ENCODE data around the gene LRWD1. TPM values are rescaled to one million over a fixed set of nuclear protein-coding genes. Genes with fewer than 3 reads are reported as not detected.
A peak's percentile ranks its signal among the peaks of the same experiment; 100 is the strongest.

Gene LRWD1
- total and polyA plus RNA-seq, 2 experiments from 2014 or later = 16.0 to 17.8 TPM

- Histone ChIP-seq H4K20me1 (ENCODE audit: insufficient read depth, poor library complexity, severe bottlenecking) (no peaks in the 10 kb centered on the region), H3K79me2 (peaks cover 9% of the 10 kb centered on the region), H3K27me3 (no peaks in the 10 kb centered on the region), H2AFZ (peak overlapping the region; percentile 96), H3K27ac (peak overlapping the region; percentile 48), H3K9me2 (replicated peaks; ENCODE audit: insufficient read depth) (no peaks in the 10 kb centered on the region), H3K9me3 (ENCODE audit: low read depth) (no peaks in the 10 kb centered on the region), H3K4me2 (peak overlapping the region; percentile 98), H3K4me3 (peak overlapping the region; percentile 98), H3K36me3 (replicated peaks; ENCODE audit: insufficient read depth, low read depth) (no peaks in the 10 kb centered on the region), H3K4me1 (ENCODE audit: insufficient read depth) (peaks cover 6% of the 10 kb centered on the region)
- DNase-seq (ENCODE audit: low spot score) = no peak
- TF ChIP-seq EZH2 (IDR thresholded peaks at IDR 0.05; ENCODE audit: borderline replicate concordance) (no peak), EZH2phosphoT487 (IDR thresholded peaks at IDR 0.05; ENCODE audit: low read depth, severe bottlenecking, unreplicated experiment) (no peak), CTCF (IDR thresholded peaks at IDR 0.05; ENCODE audit: poor library complexity) (no peak)
- 47% methylated on average over 9 of the region's 9 CpGs for WGBS (ENCODE audit: low lambda C conversion rate, missing lambda C conversion rate)
These were observed 30.7 kb upstream of the LRWD1 start for GRCh38 chr7:102434039-102434486.

- H3K4me3 ChIP-seq = no peak overlapping the region
- TF ChIP-seq EZH2 (IDR thresholded peaks at IDR 0.05; ENCODE audit: borderline replicate concordance) (no peak), CTCF (IDR thresholded peaks at IDR 0.05; ENCODE audit: poor library complexity) (no peak), EZH2phosphoT487 (IDR thresholded peaks at IDR 0.05; ENCODE audit: low read depth, severe bottlenecking, unreplicated experiment) (no peak)
- H2AFZ ChIP-seq = no peak overlapping the region
- H3K27ac ChIP-seq = no peak overlapping the region
- H3K4me2 ChIP-seq = no peak overlapping the region
- no peaks in the 10 kb centered on the region for H3K9me3 ChIP-seq (ENCODE audit: low read depth)
- H3K4me1 ChIP-seq (ENCODE audit: insufficient read depth) = peaks cover 6% of the 10 kb centered on the region
- no peak for DNase-seq (ENCODE audit: low spot score)
- 96% methylated on average over 10 of the region's 10 CpGs for WGBS (ENCODE audit: low lambda C conversion rate, missing lambda C conversion rate)
- no peaks in the 10 kb centered on the region for H3K27me3 ChIP-seq
- peaks cover 9% of the 10 kb centered on the region for H3K79me2 ChIP-seq
- H3K36me3 ChIP-seq (replicated peaks; ENCODE audit: insufficient read depth, low read depth) = no peaks in the 10 kb centered on the region
- no peaks in the 10 kb centered on the region for H4K20me1 ChIP-seq (ENCODE audit: insufficient read depth, poor library complexity, severe bottlenecking)
- H3K9me2 ChIP-seq (replicated peaks; ENCODE audit: insufficient read depth) = no peaks in the 10 kb centered on the region
These were observed 28.7 kb upstream of the LRWD1 start for GRCh38 chr7:102436118-102436517.

- Histone ChIP-seq H3K36me3 (replicated peaks; ENCODE audit: insufficient read depth, low read depth) (no peaks in the 10 kb centered on the region), H2AFZ (no peak overlapping the region), H3K4me1 (ENCODE audit: insufficient read depth) (no peaks in the 10 kb centered on the region), H3K4me2 (no peak overlapping the region), H3K9me2 (replicated peaks; ENCODE audit: insufficient read depth) (no peaks in the 10 kb centered on the region), H3K4me3 (no peak overlapping the region), H3K27ac (no peak overlapping the region), H3K27me3 (no peaks in the 10 kb centered on the region), H4K20me1 (ENCODE audit: insufficient read depth, poor library complexity, severe bottlenecking) (no peaks in the 10 kb centered on the region), H3K79me2 (no peaks in the 10 kb centered on the region), H3K9me3 (ENCODE audit: low read depth) (no peaks in the 10 kb centered on the region)
- TF ChIP-seq EZH2 (IDR thresholded peaks at IDR 0.05; ENCODE audit: borderline replicate concordance) (no peak), EZH2phosphoT487 (IDR thresholded peaks at IDR 0.05; ENCODE audit: low read depth, severe bottlenecking, unreplicated experiment) (no peak), CTCF (IDR thresholded peaks at IDR 0.05; ENCODE audit: poor library complexity) (no peak)
- peak; percentile 49 for DNase-seq (ENCODE audit: low spot score)
- WGBS (ENCODE audit: low lambda C conversion rate, missing lambda C conversion rate) = 78% methylated on average over 17 of the region's 17 CpGs
These were observed 24.6 kb upstream of the LRWD1 start for GRCh38 chr7:102439963-102440795.
